ENCODE data around the gene KRABD2.

- TF ChIP-seq EZH2 (IDR thresholded peaks at IDR 0.05; ENCODE audit: insufficient read depth, poor library complexity, severe bottlenecking) = no peak
- no peak for TF ChIP-seq EZH2phosphoT487 (IDR thresholded peaks at IDR 0.05; ENCODE audit: insufficient read depth, low read depth)
Observed at GRCh38 chr17:8360751-8361150, 15.8 kb downstream of the KRABD2 start.
